Activated CD4-positive, alpha-beta T cell treated with anti-CD3 and anti-CD28 coated beads, Interleukin-2, amount 50 U/mL, for 24 hours (primary cell): ENCODE results near the gene C17orf75.
"Not testable (repeated sequence)": the region's sequence is repeated elsewhere in the genome, so short reads cannot be mapped to it uniquely, and the experiment has no call there.

Experiments used
- DNase-seq, 2 donors: peaks; one replicate each; pipeline ENCODE4 v3.0.0-alpha.2; 2020; ENCODE audit warnings: low read depth in 1 of 2, low spot score in 1 of 2

C17orf75 gene, protein sequence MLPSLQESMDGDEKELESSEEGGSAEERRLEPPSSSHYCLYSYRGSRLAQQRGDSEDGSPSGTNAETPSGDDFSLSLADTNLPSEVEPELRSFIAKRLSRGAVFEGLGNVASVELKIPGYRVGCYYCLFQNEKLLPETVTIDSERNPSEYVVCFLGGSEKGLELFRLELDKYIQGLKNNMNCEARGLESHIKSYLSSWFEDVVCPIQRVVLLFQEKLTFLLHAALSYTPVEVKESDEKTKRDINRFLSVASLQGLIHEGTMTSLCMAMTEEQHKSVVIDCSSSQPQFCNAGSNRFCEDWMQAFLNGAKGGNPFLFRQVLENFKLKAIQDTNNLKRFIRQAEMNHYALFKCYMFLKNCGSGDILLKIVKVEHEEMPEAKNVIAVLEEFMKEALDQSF

DNA sequence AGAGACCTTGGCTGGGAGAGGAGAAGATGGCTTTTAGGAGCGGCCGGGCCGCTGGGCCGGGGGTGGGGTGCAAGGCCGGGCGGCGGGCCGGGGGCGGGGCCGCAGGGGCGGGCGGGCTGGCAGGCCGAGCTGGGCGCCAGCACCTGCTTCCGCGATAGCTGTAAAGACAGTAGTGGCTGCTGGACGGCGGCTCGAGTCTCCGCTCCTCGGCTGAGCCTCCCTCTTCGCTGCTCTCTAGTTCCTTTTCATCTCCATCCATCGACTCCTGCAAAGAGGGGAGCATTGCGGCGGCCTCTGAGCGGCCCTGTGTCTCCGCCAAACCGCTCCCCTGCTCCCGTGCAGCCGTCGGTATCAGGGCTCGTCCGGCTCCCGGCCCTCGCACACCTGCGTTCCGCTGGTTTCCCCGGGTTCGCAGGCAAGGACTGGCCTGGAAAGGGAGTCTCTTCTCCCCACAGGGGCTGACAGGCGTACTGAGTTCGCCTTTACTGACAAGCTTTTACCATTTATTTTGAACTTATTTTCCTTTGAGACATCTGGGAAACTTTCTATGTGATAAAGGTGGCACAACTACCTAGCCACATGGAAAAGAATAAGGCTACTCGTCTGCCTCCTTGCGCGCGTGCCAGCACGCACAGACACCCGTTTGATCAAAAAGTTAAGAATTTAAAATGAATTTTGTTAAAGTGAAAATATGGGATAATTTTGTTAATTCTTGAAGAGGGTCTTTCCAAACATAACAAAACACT is at the start of gene C17orf75:
C17orf75 (minus strand) TSS at position 317 of the 746 bp plus-strand sequence; CDS start at position 283, 34 bp downstream.
- DNase-seq: peak; percentile 67 to 76

DNA sequence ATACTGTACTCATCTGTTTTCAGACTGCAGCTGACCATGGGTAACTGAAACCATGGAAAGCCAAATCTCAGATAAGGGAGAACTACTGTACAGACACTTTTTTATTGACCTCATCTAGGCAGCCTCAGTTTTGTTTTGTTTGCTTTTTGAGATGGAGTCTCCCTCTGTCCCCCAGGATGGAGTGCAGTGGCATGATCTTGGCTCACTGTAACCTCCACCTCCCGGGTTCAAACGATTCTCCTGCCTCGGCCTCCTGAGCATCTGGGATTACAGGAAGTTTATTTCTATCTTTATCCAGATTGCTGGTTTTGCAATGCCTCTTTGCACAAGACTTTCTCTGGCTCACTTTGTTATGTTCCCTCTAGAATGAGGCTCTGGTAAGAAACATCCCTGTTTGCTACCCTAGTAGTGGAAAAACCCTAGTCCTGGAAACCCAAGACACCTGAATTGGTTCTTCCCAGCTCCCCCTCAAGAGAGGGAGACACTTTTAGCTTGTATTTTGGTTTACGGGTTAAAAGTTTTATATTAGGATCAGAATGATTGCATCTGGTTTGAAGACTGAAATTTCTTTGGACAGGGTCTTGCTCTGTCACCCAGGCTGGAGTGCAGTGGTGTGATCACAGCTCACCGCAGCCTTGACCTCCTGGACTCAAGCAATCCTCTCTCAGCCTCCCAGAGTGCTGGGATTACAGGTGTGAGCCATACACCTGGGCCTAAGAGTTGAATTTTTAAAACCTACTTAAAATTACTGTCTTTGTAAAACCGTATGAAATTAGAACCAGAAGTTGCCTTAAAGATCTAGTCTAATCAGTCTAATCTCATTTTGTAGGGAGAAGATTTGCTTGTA is 46.9 kb upstream of the C17orf75 start:
- no peak for DNase-seq

DNA sequence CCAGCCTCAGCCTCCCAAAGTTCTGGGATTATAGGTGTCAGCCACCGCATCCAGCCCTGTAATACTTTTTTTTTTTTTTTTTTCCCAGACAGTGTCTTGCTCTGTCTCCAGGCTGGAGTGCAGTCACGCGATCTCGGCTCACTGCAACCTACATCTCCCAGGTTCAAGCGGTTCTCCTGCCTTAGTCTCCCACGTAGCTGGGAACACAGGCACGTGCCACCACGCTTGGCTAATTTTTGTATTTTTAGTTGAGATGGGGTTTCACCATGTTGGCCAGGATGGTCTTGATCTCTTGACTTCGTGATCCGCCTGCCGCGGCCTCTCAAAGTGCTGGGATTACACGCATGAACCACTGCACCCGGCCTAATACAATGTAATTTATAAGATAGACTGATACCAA is 46.2 kb upstream of the C17orf75 start:
- DNase-seq: not testable (repeated sequence)

DNA sequence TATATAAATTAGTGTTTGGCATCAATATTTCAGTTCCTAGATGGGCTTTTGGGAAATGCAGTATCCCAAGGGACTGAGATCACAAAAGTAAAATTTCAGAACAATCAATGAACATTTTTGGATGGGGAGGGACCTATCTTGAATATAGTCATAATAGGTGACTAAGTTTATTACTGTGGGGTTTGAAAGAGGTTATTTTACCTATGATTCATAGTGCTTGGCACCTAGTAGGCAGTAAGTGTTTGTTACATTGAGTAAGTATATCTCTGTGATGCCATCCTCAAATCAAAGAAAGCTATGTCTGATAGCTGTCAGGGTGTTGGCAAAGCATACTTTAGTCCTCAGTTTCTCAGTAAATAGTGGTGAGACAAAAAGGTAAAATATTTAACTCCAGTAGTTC is 44.9 kb upstream of the C17orf75 start:
- no peak for DNase-seq

DNA sequence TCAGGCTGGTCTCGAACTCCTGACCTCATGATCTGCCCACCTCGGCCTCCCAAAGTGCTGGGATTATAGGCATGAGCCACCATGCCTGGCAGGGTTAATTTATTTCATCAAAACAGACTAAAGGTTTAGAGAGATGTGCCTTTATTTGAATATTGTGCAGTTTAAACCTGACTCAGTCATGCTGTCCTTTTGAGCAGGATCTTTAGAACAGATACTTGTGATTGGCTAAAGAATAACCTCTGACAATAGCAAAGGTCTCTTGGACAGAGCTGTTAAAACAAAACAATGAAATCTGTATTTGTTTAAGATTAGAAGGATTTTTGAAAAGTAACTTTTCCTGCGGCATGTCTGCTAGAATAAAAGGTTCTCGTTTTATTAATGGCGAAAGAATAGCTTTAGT is 44.0 kb upstream of the C17orf75 start:
- DNase-seq: no peak

DNA sequence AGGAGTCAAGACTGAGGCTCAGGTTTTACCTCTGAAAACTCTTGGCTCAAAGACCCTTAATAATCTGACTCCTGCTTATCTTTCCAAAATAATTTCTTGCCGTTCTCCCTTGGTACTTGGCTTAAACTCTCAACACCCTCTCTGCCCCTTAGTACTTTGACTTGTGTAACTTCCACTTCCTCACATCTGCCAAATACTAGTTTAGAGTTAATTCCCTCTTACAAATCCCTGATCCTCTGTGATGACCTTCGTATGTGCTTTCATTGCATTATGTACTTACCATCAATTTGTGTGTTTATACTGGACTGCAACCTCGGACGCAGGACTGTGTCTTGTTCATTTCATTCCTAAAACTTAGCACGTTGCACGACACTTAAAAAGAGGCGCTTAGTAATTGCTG is 43.1 kb upstream of the C17orf75 start:
- DNase-seq: no peak

DNA sequence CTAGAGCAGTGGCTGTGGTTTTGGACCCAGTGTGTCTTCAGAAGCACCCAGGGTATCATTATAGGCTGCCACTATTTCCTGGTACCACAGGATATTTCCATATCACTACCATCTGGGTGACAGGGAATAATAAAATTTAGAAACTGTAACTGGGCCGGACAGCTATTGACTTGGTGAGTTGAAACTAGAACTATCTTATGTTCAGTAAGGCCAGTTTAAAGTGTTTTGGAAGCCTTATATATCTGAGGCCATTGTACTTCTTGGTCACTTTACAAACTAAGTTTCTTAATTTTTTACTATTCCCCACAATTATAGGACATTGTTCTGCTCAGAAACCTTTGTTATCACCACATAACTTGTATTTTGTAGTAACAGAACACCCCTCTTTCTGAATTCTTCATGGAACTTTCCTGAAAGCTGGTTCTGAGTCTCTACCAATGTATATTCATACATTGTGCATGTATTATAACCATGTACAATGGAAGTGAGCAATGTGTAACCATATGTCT is 42.0 kb upstream of the C17orf75 start:
- no peak for DNase-seq

DNA sequence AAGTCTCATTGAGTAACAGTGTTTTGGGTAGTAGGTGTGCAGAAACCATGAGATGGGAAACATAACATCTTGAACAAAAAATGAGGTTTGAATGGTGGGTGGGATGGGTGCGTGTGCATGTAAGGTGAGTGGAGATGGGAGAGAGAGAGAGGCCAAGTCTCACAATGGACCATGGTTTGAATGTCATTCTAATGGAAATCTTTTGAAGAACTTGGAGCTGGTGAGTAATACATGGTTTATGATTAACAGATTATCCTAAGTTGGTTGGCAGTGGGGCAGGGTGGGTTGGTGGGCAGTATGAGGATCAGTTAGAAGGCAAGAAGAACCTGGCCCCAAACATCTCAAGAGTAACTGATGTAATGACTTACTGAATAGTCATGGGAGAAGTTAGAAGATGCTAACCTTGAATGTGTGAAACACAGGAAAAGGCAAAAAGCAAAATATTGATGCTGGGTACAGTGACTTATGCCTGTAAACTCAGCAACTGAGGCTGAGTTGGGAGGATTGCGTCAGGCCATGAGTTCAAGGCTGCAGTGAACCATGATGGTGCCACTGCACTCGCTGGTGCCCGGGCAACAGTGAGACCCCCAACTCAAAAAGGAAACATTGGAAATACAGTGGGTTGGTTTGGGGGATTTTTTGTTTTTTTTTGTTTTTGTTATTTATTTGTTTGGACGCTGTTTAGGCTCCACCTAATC is 40.7 kb upstream of the C17orf75 start:
- no peak for DNase-seq

DNA sequence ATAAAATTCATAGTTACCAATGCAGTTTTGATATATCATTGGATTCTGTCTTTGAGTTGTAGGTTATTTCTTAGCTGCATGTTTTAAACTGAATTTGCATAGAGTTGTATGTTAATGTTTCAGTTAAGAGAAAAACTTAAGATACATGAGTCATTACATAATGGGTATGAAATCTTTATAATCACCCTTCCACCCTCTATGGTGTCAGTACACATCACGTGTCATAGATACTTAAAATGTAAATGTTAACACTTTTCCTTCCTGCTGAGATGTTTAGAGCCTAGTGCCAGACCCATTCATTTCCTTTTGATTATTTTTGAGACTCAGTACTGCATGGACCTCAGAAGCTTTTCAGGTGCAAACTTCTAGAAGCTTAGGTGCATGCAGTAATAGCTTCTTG is 28.5 kb upstream of the C17orf75 start:
- DNase-seq: no peak

DNA sequence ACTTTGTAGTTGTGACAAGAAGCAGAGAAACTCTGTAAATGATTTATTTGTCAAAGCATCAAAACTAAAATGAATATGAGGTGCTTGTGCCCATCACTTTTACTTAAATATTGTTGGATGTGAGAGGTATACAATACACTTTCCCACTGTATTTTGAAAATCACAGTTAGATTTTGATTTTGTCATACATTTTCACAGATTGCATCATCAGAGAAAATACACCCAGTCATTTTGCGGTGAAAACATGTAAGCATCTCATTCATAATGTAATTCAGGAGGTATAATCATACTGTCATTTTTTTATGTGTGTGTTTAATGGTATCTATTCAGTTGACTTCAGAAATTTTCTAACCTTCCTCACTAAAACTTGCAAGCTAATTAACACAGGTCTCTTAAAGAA is 19.3 kb upstream of the C17orf75 start:
- no peak for DNase-seq

DNA sequence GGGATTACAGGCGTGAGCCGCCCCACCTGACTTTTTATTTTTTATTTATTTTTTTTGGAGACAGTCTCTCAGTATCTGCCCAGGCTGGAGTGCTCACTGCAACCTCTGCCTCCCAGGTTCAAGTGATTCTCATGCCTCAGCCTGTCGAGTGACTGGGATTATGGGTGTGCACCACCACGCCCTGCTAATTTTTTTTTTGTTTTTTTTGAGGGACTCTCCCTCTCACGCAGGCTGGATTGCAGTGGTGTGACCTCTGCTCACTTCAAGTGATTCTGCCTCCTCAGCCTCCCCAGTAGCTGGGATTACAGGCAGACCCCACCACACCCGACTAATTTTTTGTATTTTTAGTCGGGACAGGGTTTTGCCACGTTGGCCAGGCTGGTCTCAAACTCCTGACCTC is 15.6 kb upstream of the C17orf75 start:
- no peak for DNase-seq

DNA sequence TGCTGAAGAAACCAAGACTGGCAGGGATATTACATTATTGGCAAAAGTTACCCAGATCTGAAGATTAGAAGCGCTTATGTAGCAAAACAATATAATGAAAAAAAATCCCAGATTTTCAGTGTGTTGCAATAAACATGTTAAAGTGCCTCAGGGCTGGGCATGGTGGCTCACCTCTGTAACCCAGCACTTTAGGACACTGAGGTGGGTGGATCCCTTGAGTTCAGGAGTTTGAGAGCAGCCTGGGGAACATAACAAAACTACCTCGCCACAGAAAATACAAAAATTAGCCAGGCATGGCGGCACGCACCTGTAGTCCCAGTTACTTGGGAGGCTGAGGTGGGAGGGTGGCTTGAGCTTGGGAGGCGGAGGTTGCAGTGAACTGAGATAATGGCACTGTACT is 14.8 kb upstream of the C17orf75 start:
- no peak for DNase-seq

DNA sequence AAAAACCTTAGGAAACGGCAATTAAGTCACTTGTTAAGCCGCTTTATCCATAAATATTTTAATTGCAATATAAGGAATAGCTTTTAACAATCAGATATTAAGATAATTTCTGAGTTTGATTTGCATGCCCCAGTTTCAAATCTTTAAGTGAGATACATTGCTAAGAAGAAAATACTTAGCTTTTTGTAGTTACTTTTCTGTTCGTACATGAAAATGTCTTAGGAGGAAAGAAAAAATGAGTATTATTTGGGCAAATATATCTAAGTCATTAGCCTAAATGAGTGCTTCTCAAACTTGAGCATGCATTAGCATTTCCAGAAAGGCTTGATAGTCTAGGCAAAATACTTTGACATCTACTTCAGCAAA is 14.4 kb upstream of the C17orf75 start:
- no peak for DNase-seq

DNA sequence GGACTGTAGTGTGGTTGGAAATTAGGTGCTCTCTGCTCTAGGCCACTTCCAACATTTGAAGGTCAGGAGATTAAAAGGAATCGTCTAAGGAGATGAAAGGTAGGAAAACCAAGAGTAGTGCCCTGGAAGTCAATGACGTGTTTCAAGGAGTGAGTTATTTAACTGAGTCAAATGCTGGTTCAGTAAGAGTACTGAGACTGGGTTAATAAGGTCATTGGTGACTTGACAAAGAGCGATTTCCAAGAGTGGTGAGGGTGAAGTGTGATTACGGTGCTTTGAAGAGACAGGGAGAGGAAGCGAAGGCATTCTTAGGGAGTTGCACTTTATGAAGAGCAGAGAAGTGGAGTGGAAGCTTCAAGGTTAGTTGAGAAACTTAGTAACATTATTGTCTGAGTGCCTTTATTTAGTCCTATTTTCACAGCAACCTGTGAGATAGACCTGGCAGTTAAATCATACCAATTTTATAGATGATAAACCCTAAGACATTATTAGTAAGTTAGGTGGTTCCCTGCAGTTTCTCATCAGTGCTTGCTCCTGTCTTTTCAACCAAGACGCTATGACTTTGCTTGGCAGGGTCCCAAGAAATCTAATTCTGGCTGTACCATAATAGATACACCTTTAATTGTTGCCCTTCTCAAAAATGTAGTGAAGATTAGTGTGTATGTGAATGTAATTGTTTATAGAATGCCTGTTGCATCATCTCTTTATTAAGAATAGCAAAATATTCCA is 13.8 kb upstream of the C17orf75 start:
- DNase-seq: no peak

DNA sequence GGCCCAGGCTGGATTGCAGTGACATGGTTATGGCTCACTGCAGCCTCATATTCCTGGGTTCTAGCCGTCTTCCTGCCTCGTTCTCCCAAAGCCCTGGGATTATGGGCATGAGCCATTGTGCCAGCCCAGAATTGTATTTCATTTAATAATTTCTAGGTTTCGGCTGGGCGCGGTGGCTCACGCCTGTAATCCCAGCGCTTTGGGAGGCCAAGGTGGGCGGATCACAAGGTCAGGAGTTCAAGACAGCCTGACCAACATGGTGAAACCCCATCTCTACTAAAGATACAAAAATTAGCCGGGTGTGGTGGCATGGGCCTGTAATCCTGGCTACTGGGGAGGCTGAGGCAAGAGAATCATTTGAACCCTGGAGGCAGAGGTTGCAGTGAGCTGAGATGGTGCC is 10.8 kb upstream of the C17orf75 start:
- DNase-seq: not testable (repeated sequence)

DNA sequence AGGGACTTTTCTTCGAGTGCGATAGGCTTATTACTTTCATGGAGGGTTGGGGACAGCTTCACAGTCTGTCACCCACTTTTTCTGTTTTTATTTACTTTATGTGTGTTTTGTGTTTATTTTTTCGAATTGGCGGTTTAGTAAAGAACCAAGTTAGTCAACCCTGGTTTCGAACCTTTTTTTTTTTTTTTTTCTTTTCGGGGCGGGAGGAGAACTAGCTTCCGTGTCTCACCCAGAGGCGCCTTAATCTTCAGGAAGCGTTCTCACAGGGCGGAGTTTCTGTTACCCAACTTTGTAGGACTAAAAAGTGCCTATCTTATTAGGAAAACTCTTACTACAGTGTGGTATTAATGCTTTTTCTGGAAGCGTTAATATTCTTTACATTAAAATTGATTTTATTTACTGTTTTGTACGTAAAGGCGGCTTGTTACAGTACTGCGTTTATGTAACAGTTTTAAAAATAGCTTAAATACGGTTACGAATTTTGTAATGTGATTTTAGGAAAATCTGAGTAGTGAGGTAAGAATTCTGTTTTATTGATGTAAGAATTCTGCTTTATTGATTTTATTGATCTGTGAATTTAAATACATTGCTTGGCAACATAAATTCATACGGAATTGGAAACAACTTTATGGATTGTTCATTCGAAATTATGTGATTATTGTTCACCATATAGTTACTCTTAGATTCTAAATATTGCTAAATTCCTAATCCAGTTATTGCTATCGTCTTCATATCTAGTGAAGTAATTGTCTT is 8.9 kb upstream of the C17orf75 start:
- DNase-seq: peak in 1 of 2 donors; percentile 33

DNA sequence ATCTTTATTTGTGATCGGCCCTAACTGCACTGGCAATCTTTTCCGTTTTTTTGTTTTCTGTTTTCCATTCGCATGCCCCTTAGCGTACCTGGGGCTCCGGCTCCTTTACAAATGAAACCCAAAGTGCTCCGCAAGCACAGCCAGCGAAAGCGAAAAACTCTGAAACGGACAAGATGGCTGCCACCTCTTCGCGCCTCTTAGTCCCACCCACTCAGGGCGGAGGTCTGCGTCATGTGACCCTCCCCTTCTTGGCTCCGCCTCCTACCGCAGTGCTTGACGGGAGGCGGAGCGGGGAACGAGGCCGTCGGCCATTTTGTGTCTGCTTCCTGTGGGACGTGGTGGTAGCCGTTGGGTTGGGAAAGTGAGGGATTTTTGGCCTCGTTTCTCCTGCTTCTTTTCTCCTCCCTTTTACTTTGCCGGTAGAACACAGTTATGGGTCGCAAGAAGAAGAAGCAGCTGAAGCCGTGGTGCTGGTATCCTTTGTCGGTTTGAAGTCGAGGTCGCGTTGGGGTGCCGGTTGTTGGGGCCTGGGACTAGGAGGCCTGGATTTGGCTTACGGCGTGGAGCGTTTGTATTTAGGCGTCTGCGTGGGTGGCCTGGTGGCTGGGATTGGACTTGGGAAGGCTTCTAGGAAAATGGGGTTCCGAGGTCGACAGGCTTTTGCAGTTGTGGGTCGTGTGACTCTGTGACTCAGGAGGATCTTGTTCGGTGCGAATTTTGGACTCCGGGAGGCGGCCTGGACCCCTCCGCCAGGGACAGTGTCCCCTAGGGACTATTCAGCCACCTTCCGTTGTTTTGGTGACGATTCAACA is 8.1 kb upstream of the C17orf75 start, which contains the start of gene ZNF207:
ZNF207 (plus strand) TSS at position 304 of the 812 bp plus-strand sequence; CDS start at position 433, 129 bp downstream.
- DNase-seq: peak; percentile 87 to 94

DNA sequence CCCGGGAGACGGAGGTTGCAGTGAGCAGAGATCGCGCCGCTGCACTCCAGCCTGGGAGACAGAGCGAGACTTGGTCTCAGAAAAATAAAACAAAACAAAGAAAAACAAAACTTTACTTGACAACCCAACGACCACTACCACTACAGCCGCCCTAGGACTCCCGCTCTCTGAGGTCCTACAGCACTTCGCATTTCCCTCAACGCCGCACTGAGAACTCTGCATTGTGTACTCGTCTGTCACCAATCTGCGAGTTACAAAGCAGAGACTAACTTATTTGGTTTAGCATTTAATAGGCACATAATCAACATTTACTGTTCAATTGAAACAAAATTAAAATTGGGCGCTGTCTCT is 7.5 kb upstream of the C17orf75 start:
- DNase-seq: no peak

DNA sequence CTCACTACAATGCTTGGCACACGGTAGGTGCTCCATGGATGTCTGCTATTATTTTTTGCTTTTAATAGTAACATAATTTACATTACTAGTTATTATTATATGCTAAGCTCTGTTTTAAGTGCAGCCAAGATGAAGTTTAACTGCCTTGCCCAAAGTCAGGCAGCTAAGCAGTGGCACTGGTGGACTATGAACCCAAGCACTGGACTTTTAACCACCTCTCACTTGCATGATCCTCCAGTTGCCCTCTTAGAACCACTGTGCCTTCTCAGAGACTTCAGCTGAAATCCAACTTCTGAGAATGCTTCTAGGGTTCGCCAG is 6.5 kb upstream of the C17orf75 start:
- no peak for DNase-seq
